Neural cell (in vitro differentiated cells): Measurements from ENCODE around the gene MARF1. TPM values are rescaled to one million over a fixed set of nuclear protein-coding genes. Genes with fewer than 3 reads are reported as not detected.

ENCODE experiments used
- H2AFZ ChIP-seq: fragments of 200-600, 300-800 bp; sonication (generic), shearing (Covaris generic); 2 replicates; pipeline ENCODE4 v1.6.0; 2014; ENCODE audit warnings: low read depth, mild to moderate bottlenecking, antibody characterized with exemption, low read length, moderate library complexity
- H3F3A ChIP-seq: fragments of 200-600 bp; shearing (Covaris generic); 2 replicates; pipeline ENCODE4 v1.6.1; 2016; ENCODE audit warnings: mild to moderate bottlenecking, moderate library complexity, mixed read lengths, antibody characterized with exemption, low read length; ENCODE audit not compliant: insufficient read depth, poor library complexity, severe bottlenecking
- H3K27ac ChIP-seq: fragments of 200-600, 300-800 bp; sonication (generic), shearing (Covaris generic); 2 replicates; pipeline ENCODE4 v1.5.1; 2014; ENCODE audit warnings: mild to moderate bottlenecking, low read length, moderate library complexity
- H3K27me3 ChIP-seq: fragments of 300-800, 200-600 bp; sonication (generic), shearing (Covaris generic); 2 replicates; pipeline ENCODE4 v1.6.0; 2014; ENCODE audit warnings: mild to moderate bottlenecking, low read depth, low read length, moderate library complexity; ENCODE audit not compliant: insufficient read depth
- H3K36me3 ChIP-seq: fragments of 300-800, 200-600 bp; sonication (generic), shearing (Covaris generic); 2 replicates; pipeline ENCODE4 v1.5.1; 2014; ENCODE audit warnings: mild to moderate bottlenecking, antibody characterized with exemption, low read length, moderate library complexity; ENCODE audit not compliant: insufficient read depth
- H3K4me2 ChIP-seq: fragments of 300-800, 200-600 bp; sonication (generic), shearing (Covaris generic); 2 replicates; pipeline ENCODE4 v1.6.0; 2014; ENCODE audit warnings: mild to moderate bottlenecking, low read length
- H3K4me3 ChIP-seq: fragments of 300-800, 200-600 bp; sonication (generic), shearing (Covaris generic); 2 replicates; pipeline ENCODE4 v1.5.1; 2014; ENCODE audit warnings: mild to moderate bottlenecking, low read length, moderate library complexity
- H3K79me2 ChIP-seq: fragments of 200-600 bp; shearing (Covaris generic); replicated peaks from 2 replicates; pipeline ENCODE4 v1.6.0; 2014; ENCODE audit warnings: mild to moderate bottlenecking, low read length, moderate library complexity; ENCODE audit not compliant: insufficient read depth
- H3K9ac ChIP-seq: fragments of 300-800, 200-600 bp; sonication (generic), shearing (Covaris generic); 2 replicates; pipeline ENCODE4 v1.6.1; 2016; ENCODE audit warnings: mild to moderate bottlenecking, low read length, mixed read lengths
- H3K9me2 ChIP-seq: fragments of 200-600 bp; shearing (Covaris generic); 2 replicates; pipeline ENCODE4 v1.6.1; 2016; ENCODE audit warnings: mild to moderate bottlenecking, low read length, mixed read lengths; ENCODE audit not compliant: insufficient read depth
- H3K9me3 ChIP-seq: fragments of 200-600, 300-800 bp; sonication (generic), shearing (Covaris generic); 2 replicates; pipeline ENCODE4 v1.6.1; 2016; ENCODE audit warnings: mild to moderate bottlenecking, mixed run types, low read length, moderate library complexity, mixed read lengths
- H4K20me1 ChIP-seq: fragments of 200-600 bp; shearing (Covaris generic); 2 replicates; pipeline ENCODE4 v1.6.1; 2016; ENCODE audit warnings: mild to moderate bottlenecking, mixed run types; ENCODE audit not compliant: insufficient read depth
- EP300 ChIP-seq: fragments of 450-650 bp; conservative IDR thresholded peaks from 2 replicates; pipeline ENCODE4 v1.6.1; 2014; ENCODE audit warnings: antibody characterized with exemption, mild to moderate bottlenecking, moderate library complexity; ENCODE audit not compliant: poor library complexity, severe bottlenecking
- EZH2 ChIP-seq: fragments of 200-600, 300-800 bp; shearing (Covaris generic), sonication (generic); IDR thresholded peaks from 2 replicates; pipeline ENCODE4 v1.6.1; 2014; ENCODE audit warnings: antibody characterized with exemption, low read length, borderline replicate concordance, mild to moderate bottlenecking; ENCODE audit not compliant: insufficient read depth, poor library complexity, severe bottlenecking
- MXI1 ChIP-seq: fragments of 450-650 bp; conservative IDR thresholded peaks from 2 replicates; pipeline ENCODE4 v1.6.1; 2014; ENCODE audit warnings: antibody characterized with exemption, mild to moderate bottlenecking; ENCODE audit not compliant: poor library complexity, severe bottlenecking
- POLR2AphosphoS5 ChIP-seq: IDR thresholded peaks from 2 replicates; pipeline ENCODE4 v1.6.1; 2012
- RAD21 ChIP-seq: fragments of 450-650 bp; conservative IDR thresholded peaks from 2 replicates; pipeline ENCODE4 v1.6.1; 2014; ENCODE audit warnings: antibody characterized with exemption, mild to moderate bottlenecking, moderate library complexity
- SMC3 ChIP-seq: fragments of 450-650 bp; conservative IDR thresholded peaks from 2 replicates; pipeline ENCODE4 v1.6.1; 2014; ENCODE audit warnings: antibody characterized with exemption, mild to moderate bottlenecking, moderate library complexity; ENCODE audit not compliant: poor library complexity
- TAF1 ChIP-seq: IDR thresholded peaks from 2 replicates; pipeline ENCODE4 v1.6.1; 2012; ENCODE audit warnings: low read depth
- polyA plus RNA-seq: library from polyadenylated mRNA; depleted of rRNA; stranded (reverse); fragments of >200 nt; gene quantifications from 2 replicates; pipeline ENCODE4 v1.2.3, GENCODE V29; 2014
- TF ChIP-seq, protein P1 (sequence below): fragments of 450-650 bp; IDR thresholded peaks from 2 replicates; pipeline ENCODE4 v1.5.1; 2014; ENCODE audit warnings: antibody characterized with exemption, mild to moderate bottlenecking, moderate library complexity; ENCODE audit not compliant: poor library complexity, severe bottlenecking
- TF ChIP-seq, protein P2 (sequence below): IDR thresholded peaks from 2 replicates; pipeline ENCODE4 v1.6.1; 2012; ENCODE audit warnings: borderline replicate concordance

MARF1 gene
- polyA plus RNA-seq, 1 donor from 2014 or later, result 23.2 TPM

GRCh38 chr16:15618392-15618791 is 24.6 kb downstream of the MARF1 start:
- no peaks in the 10 kb centered on the region for H3K27me3 ChIP-seq
- H3K79me2 ChIP-seq, result no peaks in the 10 kb centered on the region
- H3K4me2 ChIP-seq, result no peak overlapping the region
- no peak overlapping the region for H3K9ac ChIP-seq
- H4K20me1 ChIP-seq, result no peaks in the 10 kb centered on the region
- H3K27ac ChIP-seq, result no peak overlapping the region
- H3F3A ChIP-seq, result no peaks in the 10 kb centered on the region
- H3K9me3 ChIP-seq, result no peaks in the 10 kb centered on the region
- peaks cover 7% of the 10 kb centered on the region for H3K36me3 ChIP-seq
- TF ChIP-seq EZH2, result no peak
- TF ChIP-seq, protein P1, sequence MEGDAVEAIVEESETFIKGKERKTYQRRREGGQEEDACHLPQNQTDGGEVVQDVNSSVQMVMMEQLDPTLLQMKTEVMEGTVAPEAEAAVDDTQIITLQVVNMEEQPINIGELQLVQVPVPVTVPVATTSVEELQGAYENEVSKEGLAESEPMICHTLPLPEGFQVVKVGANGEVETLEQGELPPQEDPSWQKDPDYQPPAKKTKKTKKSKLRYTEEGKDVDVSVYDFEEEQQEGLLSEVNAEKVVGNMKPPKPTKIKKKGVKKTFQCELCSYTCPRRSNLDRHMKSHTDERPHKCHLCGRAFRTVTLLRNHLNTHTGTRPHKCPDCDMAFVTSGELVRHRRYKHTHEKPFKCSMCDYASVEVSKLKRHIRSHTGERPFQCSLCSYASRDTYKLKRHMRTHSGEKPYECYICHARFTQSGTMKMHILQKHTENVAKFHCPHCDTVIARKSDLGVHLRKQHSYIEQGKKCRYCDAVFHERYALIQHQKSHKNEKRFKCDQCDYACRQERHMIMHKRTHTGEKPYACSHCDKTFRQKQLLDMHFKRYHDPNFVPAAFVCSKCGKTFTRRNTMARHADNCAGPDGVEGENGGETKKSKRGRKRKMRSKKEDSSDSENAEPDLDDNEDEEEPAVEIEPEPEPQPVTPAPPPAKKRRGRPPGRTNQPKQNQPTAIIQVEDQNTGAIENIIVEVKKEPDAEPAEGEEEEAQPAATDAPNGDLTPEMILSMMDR, result no peak
- TF ChIP-seq, protein P2, sequence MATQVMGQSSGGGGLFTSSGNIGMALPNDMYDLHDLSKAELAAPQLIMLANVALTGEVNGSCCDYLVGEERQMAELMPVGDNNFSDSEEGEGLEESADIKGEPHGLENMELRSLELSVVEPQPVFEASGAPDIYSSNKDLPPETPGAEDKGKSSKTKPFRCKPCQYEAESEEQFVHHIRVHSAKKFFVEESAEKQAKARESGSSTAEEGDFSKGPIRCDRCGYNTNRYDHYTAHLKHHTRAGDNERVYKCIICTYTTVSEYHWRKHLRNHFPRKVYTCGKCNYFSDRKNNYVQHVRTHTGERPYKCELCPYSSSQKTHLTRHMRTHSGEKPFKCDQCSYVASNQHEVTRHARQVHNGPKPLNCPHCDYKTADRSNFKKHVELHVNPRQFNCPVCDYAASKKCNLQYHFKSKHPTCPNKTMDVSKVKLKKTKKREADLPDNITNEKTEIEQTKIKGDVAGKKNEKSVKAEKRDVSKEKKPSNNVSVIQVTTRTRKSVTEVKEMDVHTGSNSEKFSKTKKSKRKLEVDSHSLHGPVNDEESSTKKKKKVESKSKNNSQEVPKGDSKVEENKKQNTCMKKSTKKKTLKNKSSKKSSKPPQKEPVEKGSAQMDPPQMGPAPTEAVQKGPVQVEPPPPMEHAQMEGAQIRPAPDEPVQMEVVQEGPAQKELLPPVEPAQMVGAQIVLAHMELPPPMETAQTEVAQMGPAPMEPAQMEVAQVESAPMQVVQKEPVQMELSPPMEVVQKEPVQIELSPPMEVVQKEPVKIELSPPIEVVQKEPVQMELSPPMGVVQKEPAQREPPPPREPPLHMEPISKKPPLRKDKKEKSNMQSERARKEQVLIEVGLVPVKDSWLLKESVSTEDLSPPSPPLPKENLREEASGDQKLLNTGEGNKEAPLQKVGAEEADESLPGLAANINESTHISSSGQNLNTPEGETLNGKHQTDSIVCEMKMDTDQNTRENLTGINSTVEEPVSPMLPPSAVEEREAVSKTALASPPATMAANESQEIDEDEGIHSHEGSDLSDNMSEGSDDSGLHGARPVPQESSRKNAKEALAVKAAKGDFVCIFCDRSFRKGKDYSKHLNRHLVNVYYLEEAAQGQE, result no peak
- no peak for TF ChIP-seq SMC3
- TF ChIP-seq MXI1, result no peak
- TF ChIP-seq TAF1, result no peak
- TF ChIP-seq POLR2AphosphoS5, result no peak
- TF ChIP-seq RAD21, result no peak
- TF ChIP-seq EP300, result no peak
- H3K4me3 ChIP-seq, result no peak overlapping the region
- no peak overlapping the region for H2AFZ ChIP-seq
- no peaks in the 10 kb centered on the region for H3K9me2 ChIP-seq

- H3K79me2 ChIP-seq, result no peaks in the 10 kb centered on the region
- H3F3A ChIP-seq, result no peaks in the 10 kb centered on the region
- H3K9ac ChIP-seq, result no peak overlapping the region
- no peak overlapping the region for H3K4me3 ChIP-seq
- H3K36me3 ChIP-seq, result peaks cover 7% of the 10 kb centered on the region
- no peaks in the 10 kb centered on the region for H3K9me3 ChIP-seq
- TF ChIP-seq EZH2 (no peak), MXI1 (no peak), TAF1 (no peak), POLR2AphosphoS5 (no peak), EP300 (no peak), RAD21 (no peak), SMC3 (no peak)
- TF ChIP-seq, protein P2, result no peak
- TF ChIP-seq, protein P1, result no peak
- H4K20me1 ChIP-seq, result no peaks in the 10 kb centered on the region
- no peak overlapping the region for H2AFZ ChIP-seq
- H3K27ac ChIP-seq, result no peak overlapping the region
- no peaks in the 10 kb centered on the region for H3K27me3 ChIP-seq
- no peak overlapping the region for H3K4me2 ChIP-seq
- H3K9me2 ChIP-seq, result no peaks in the 10 kb centered on the region
Measured at GRCh38 chr16:15617901-15618300, 25.1 kb downstream of the MARF1 start.
